Stimulated activated CD4-positive, alpha-beta T cell treated with anti-CD3 and anti-CD28 coated beads, TNF-alpha, amount 100 ng/mL, for 48 hours (primary cell): ENCODE results near the gene DENND2A.
"Not testable (repeated sequence)": the region's sequence is repeated elsewhere in the genome, so short reads cannot be mapped to it uniquely, and the experiment has no call there.

Experiments used
- DNase-seq, 3 donors: peaks; one replicate each; pipeline ENCODE4 v3.0.0-alpha.2; 2020; ENCODE audit warnings: low read depth in 3 of 3

Gene DENND2A

GRCh38 chr7:140506788-140507464, 133.7 kb downstream of the DENND2A start:
- no peak for DNase-seq

- DNase-seq: no peak
Measured at GRCh38 chr7:140501966-140502365, 138.6 kb downstream of the DENND2A start.

- not testable (repeated sequence) for DNase-seq
Measured at GRCh38 chr7:140497807-140498206, 142.8 kb downstream of the DENND2A start.

GRCh38 chr7:140497241-140497769, 143.3 kb downstream of the DENND2A start:
- no peak for DNase-seq

- DNase-seq: no peak
Measured at GRCh38 chr7:140495514-140496097, 145.0 kb downstream of the DENND2A start.

GRCh38 chr7:140494867-140495266, 145.7 kb downstream of the DENND2A start:
- no peak for DNase-seq

GRCh38 chr7:140489026-140489359, 151.6 kb downstream of the DENND2A start:
- DNase-seq: no peak

- DNase-seq: no peak
Measured at GRCh38 chr7:140485500-140486265, 154.9 kb downstream of the DENND2A start.

- no peak for DNase-seq
Measured at GRCh38 chr7:140484951-140485499, 155.6 kb downstream of the DENND2A start.

- no peak for DNase-seq
Measured at GRCh38 chr7:140484479-140484878, 156.1 kb downstream of the DENND2A start.

GRCh38 chr7:140479739-140480084, 160.9 kb downstream of the DENND2A start:
- no peak for DNase-seq

GRCh38 chr7:140479062-140479738, 161.4 kb downstream of the DENND2A start, which contains the start of gene MKRN1:
Gene MKRN1, minus strand, starts transcription at chr7:140479505. Its CDS starts 161 bp downstream, at chr7:140479344.
- peak; percentile 86 to 94 (median 91) for DNase-seq

GRCh38 chr7:140478246-140479061, 162.2 kb downstream of the DENND2A start:
- DNase-seq: peak in 1 of 3 donors; percentile 20

- no peak for DNase-seq
Measured at GRCh38 chr7:140476698-140477261, 163.8 kb downstream of the DENND2A start.

- DNase-seq: peak in 1 of 3 donors; percentile 36
Measured at GRCh38 chr7:140475747-140476333, 164.8 kb downstream of the DENND2A start.
